22Rv1 (cell line): Measurements from ENCODE around the gene ZFP91.

Experiments used
- ZFX ChIP-seq: fragments of 450-650 bp; IDR thresholded peaks from 2 replicates; pipeline ENCODE4 v1.6.1; 2017; ENCODE audit warnings: antibody characterized with exemption, borderline replicate concordance
- TF ChIP-seq, protein P1 (sequence below): fragments of 450-650 bp; IDR thresholded peaks from 2 replicates; pipeline ENCODE4 v1.5.1; 2017; ENCODE audit warnings: mild to moderate bottlenecking

DNA sequence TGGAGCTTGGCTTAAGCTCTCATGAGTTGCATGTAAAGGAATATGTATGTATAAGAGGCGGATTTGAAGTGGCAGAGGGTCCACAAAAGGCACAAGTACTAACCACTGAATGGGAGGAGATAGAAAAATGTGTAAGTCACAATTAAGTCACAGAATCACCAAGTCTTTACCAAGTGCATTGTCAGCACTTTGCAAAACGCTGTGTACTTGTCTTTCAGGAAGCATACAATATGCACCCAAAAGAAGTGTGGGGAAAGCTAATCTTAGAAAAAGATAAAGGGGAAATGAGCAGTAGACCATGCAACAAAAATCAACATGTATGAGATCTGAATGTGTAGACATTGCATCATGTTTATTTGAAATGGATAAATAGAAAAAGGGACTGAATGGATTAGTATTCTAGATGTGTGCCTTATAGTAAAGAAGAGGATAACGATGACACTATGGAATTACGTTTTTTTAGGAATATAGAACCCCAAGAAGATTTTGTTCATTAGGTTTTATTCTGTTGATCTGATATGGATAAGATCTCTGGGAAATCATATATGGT lies 48.1 kb downstream of the ZFP91 start:
- TF ChIP-seq, protein P1, sequence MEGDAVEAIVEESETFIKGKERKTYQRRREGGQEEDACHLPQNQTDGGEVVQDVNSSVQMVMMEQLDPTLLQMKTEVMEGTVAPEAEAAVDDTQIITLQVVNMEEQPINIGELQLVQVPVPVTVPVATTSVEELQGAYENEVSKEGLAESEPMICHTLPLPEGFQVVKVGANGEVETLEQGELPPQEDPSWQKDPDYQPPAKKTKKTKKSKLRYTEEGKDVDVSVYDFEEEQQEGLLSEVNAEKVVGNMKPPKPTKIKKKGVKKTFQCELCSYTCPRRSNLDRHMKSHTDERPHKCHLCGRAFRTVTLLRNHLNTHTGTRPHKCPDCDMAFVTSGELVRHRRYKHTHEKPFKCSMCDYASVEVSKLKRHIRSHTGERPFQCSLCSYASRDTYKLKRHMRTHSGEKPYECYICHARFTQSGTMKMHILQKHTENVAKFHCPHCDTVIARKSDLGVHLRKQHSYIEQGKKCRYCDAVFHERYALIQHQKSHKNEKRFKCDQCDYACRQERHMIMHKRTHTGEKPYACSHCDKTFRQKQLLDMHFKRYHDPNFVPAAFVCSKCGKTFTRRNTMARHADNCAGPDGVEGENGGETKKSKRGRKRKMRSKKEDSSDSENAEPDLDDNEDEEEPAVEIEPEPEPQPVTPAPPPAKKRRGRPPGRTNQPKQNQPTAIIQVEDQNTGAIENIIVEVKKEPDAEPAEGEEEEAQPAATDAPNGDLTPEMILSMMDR = no peak
- no peak for TF ChIP-seq ZFX
